Vagina (tissue), 2 donors: ENCODE results near the gene ADGRE1. TPM values are rescaled to one million over a fixed set of nuclear protein-coding genes. Genes with fewer than 3 reads are reported as not detected.

Source experiments
- DNase-seq, 2 donors: peaks; one replicate each; pipeline ENCODE4 v3.0.0-alpha.2; 2017; ENCODE audit errors: extremely low spot score in 2 of 2
- H3K27ac ChIP-seq: fragments of 200-600 bp; sonication (generic); one replicate; pipeline ENCODE4 v1.5.1; 2019
- H3K27me3 ChIP-seq: fragments of 200-600 bp; sonication (generic); one replicate; pipeline ENCODE4 v1.5.1; 2019
- H3K36me3 ChIP-seq, 2 donors: fragments of 200-600 bp; sonication (generic); one replicate each; pipeline ENCODE4 v1.5.1; 2017 to 2019
- H3K4me1 ChIP-seq: fragments of 200-600 bp; sonication (generic); one replicate; pipeline ENCODE4 v1.5.1; 2019
- H3K4me3 ChIP-seq, 2 donors: fragments of 200-600 bp; sonication (generic); 1 replicate in 1 of 2; 2 replicates in 1 of 2; pipeline ENCODE4 v1.5.1; 2016 to 2019
- H3K9me3 ChIP-seq: fragments of 200-600 bp; sonication (generic); one replicate; pipeline ENCODE4 v1.5.1; 2019
- CTCF ChIP-seq, 3 experiments: fragments of 450-650 bp in 2 of 3; fragments of 200-600 bp in 1 of 3; sonication (generic) in 1 of 3; IDR thresholded peaks; one replicate each; pipeline ENCODE4 v1.5.1; 2017 to 2019; ENCODE audit warnings: antibody characterized with exemption in 3 of 3, mild to moderate bottlenecking in 2 of 3, moderate library complexity in 2 of 3
- POLR2A ChIP-seq, 2 donors: fragments of 450-650 bp; IDR thresholded peaks; one replicate each; pipeline ENCODE4 v1.6.1; 2017; ENCODE audit warnings: antibody characterized with exemption in 2 of 2, mild to moderate bottlenecking in 2 of 2, moderate library complexity in 2 of 2
- POLR2AphosphoS5 ChIP-seq, 2 donors: sonication (generic); formaldehyde crosslinking; IDR thresholded peaks; one replicate each; pipeline ENCODE4 v1.9.0; 2017; ENCODE audit warnings: antibody characterized with exemption in 2 of 2, mild to moderate bottlenecking in 2 of 2, low read depth in 1 of 2; ENCODE audit not compliant: insufficient read depth in 1 of 2
- intact Hi-C: fragments of 100-400 bp; cut with DNase I; formaldehyde crosslinking; loops from one replicate; pipeline ENCODE4 v1.15.1; 2023
- total RNA-seq: library from RNA; depleted of rRNA; stranded (reverse); fragments of >200 nt; gene quantifications from one replicate; pipeline ENCODE4 v1.2.3, GENCODE V29; 2016

The ADGRE1 gene
- total RNA-seq, 1 donor from 2014 or later, result not detected

GRCh38 chr19:6848986-6849385 is 38.4 kb upstream of the ADGRE1 start:
- no peak overlapping the region for H3K27ac ChIP-seq
- intact Hi-C loops, result no loop called here
- TF ChIP-seq CTCF (IDR thresholded peaks at IDR 0.05) (no peak), POLR2AphosphoS5 (IDR thresholded peaks at IDR 0.05; ENCODE audit: insufficient read depth in 1 of 2, low read depth in 1 of 2) (no peak), POLR2A (IDR thresholded peaks at IDR 0.05) (no peak)
- H3K9me3 ChIP-seq, result no peaks in the 10 kb centered on the region
- DNase-seq, result no peak
- H3K27me3 ChIP-seq, result no peaks in the 10 kb centered on the region
- no peaks in the 10 kb centered on the region for H3K4me1 ChIP-seq
- no peak overlapping the region for H3K4me3 ChIP-seq
- no peaks in the 10 kb centered on the region for H3K36me3 ChIP-seq

GRCh38 chr19:6849876-6850275 is 37.5 kb upstream of the ADGRE1 start:
- Histone ChIP-seq H3K36me3 (no peaks in the 10 kb centered on the region), H3K9me3 (no peaks in the 10 kb centered on the region), H3K4me3 (no peak overlapping the region), H3K4me1 (no peaks in the 10 kb centered on the region), H3K27me3 (no peaks in the 10 kb centered on the region), H3K27ac (no peak overlapping the region)
- no peak for TF ChIP-seq CTCF (IDR thresholded peaks at IDR 0.05)
- TF ChIP-seq POLR2AphosphoS5 (IDR thresholded peaks at IDR 0.05; ENCODE audit: insufficient read depth in 1 of 2, low read depth in 1 of 2), result no peak
- TF ChIP-seq POLR2A (IDR thresholded peaks at IDR 0.05), result no peak
- no peak for DNase-seq
- intact Hi-C loops, result loop anchor here (5.0 kb wide), 1 partner anchor 218 kb away; no protein-coding TSS in a partner anchor

GRCh38 chr19:6851359-6851758 is 36.0 kb upstream of the ADGRE1 start:
- intact Hi-C loops, result loop anchor here (5.0 kb wide), 1 partner anchor 219 kb away; no protein-coding TSS in a partner anchor
- DNase-seq, result no peak
- no peaks in the 10 kb centered on the region for H3K27me3 ChIP-seq
- no peak for TF ChIP-seq POLR2AphosphoS5 (IDR thresholded peaks at IDR 0.05; ENCODE audit: insufficient read depth in 1 of 2, low read depth in 1 of 2)
- no peak for TF ChIP-seq CTCF (IDR thresholded peaks at IDR 0.05)
- no peak for TF ChIP-seq POLR2A (IDR thresholded peaks at IDR 0.05)
- no peaks in the 10 kb centered on the region for H3K9me3 ChIP-seq
- H3K36me3 ChIP-seq, result no peaks in the 10 kb centered on the region
- no peaks in the 10 kb centered on the region for H3K4me1 ChIP-seq
- no peak overlapping the region for H3K27ac ChIP-seq
- H3K4me3 ChIP-seq, result no peak overlapping the region

- intact Hi-C loops, result loop anchor here (5.0 kb wide), 1 partner anchor 220 kb away; no protein-coding TSS in a partner anchor
- Histone ChIP-seq H3K9me3 (no peaks in the 10 kb centered on the region), H3K36me3 (no peaks in the 10 kb centered on the region), H3K4me3 (no peak overlapping the region), H3K27ac (no peak overlapping the region), H3K27me3 (no peaks in the 10 kb centered on the region), H3K4me1 (no peaks in the 10 kb centered on the region)
- TF ChIP-seq POLR2A (IDR thresholded peaks at IDR 0.05), result no peak
- DNase-seq, result no peak
Observed at GRCh38 chr19:6852001-6852400, 35.4 kb upstream of the ADGRE1 start.

GRCh38 chr19:6853868-6854267 is 33.5 kb upstream of the ADGRE1 start:
- H3K36me3 ChIP-seq, result no peaks in the 10 kb centered on the region
- intact Hi-C loops, result loop anchor here (5.0 kb wide), 1 partner anchor 222 kb away; no protein-coding TSS in a partner anchor
- TF ChIP-seq POLR2A (IDR thresholded peaks at IDR 0.05) (no peak), POLR2AphosphoS5 (IDR thresholded peaks at IDR 0.05; ENCODE audit: insufficient read depth in 1 of 2, low read depth in 1 of 2) (no peak), CTCF (IDR thresholded peaks at IDR 0.05) (no peak)

More at GRCh38 chr19:6853868-6854267, 33.5 kb upstream of the ADGRE1 start:
- Histone ChIP-seq H3K4me1 (no peaks in the 10 kb centered on the region), H3K9me3 (no peaks in the 10 kb centered on the region), H3K27ac (no peak overlapping the region), H3K4me3 (no peak overlapping the region), H3K27me3 (no peaks in the 10 kb centered on the region)
- no peak for DNase-seq
